IMR-90 (cell line): ENCODE measurements around the gene EPHX1. TPM values are rescaled to one million over a fixed set of nuclear protein-coding genes. Genes with fewer than 3 reads are reported as not detected.

Experiments used
- ATAC-seq: fragments of 200-7000 bp; cut with Tn5 transposase; 2 replicates; pipeline ENCODE4 v1.9.1; 2020; ENCODE audit warnings: low read depth, mild to moderate bottlenecking, moderate library complexity
- BruUV-seq: library from RNA; stranded (reverse); fragments of 400-500 nt; replicated peaks from 2 replicates; lab custom pipeline; 2021; lab: Mats Ljungman, UMichigan
- CTCF ChIA-PET: fragments of 300-600 bp; formaldehyde crosslinking; extraction: SDS; loops from one replicate; lab custom pipeline; 2021; ENCODE audit warnings: antibody characterized with exemption; lab: Yijun Ruan, JAX
- POLR2A ChIA-PET: fragments of 300-600 bp; sonication (Branson Sonifier 250); formaldehyde crosslinking; loops from one replicate; lab custom pipeline; 2022; ENCODE audit warnings: antibody characterized with exemption; ENCODE audit not compliant: unreplicated experiment; lab: Charles Lee
- DNase-seq: peaks from one replicate; pipeline ENCODE4 v3.0.0; 2013
- H2AFZ ChIP-seq: replicated peaks from 2 replicates; pipeline ENCODE3; 2013; ENCODE audit warnings: low read length, mild to moderate bottlenecking; ENCODE audit not compliant: poor library complexity
- H2AK5ac ChIP-seq: 2 replicates; pipeline ENCODE4 v1.6.1; 2013; ENCODE audit warnings: low read depth, low read length, inconsistent platforms
- H2AK9ac ChIP-seq: replicated peaks from 2 replicates; pipeline ENCODE3; 2013; ENCODE audit warnings: mild to moderate bottlenecking, low read depth, low read length, moderate library complexity; ENCODE audit not compliant: poor library complexity
- H2BK120ac ChIP-seq: 2 replicates; pipeline ENCODE4 v1.6.1; 2013; ENCODE audit warnings: low read depth, low read length, inconsistent platforms
- H2BK15ac ChIP-seq: 3 replicates; pipeline ENCODE4 v1.6.1; 2013; ENCODE audit warnings: low read depth, low read length, inconsistent platforms
- H2BK20ac ChIP-seq: 2 replicates; pipeline ENCODE4 v1.6.1; 2013; ENCODE audit warnings: low read depth, mild to moderate bottlenecking, inconsistent platforms, low read length, moderate library complexity
- H2BK5ac ChIP-seq: 2 replicates; pipeline ENCODE4 v1.6.1; 2013; ENCODE audit warnings: mild to moderate bottlenecking, low read depth, low read length, inconsistent platforms; ENCODE audit not compliant: poor library complexity, severe bottlenecking
- H3K14ac ChIP-seq: replicated peaks from 2 replicates; pipeline ENCODE4 v1.6.1; 2013; ENCODE audit warnings: low read depth, low read length, inconsistent platforms
- H3K18ac ChIP-seq: 2 replicates; pipeline ENCODE4 v1.6.1; 2013; ENCODE audit warnings: low read depth, low read length, control low read depth
- H3K23ac ChIP-seq: 2 replicates; pipeline ENCODE4 v1.6.1; 2013; ENCODE audit warnings: low read depth, low read length, inconsistent platforms
- H3K27ac ChIP-seq: 2 replicates; pipeline ENCODE4 v1.5.1; 2013; ENCODE audit warnings: mild to moderate bottlenecking, control low read depth, low read length; ENCODE audit not compliant: insufficient read depth
- H3K27me3 ChIP-seq: 2 replicates; pipeline ENCODE4 v1.6.1; 2013; ENCODE audit warnings: low read length; ENCODE audit not compliant: control insufficient read depth, insufficient read depth
- H3K36me3 ChIP-seq: 2 replicates; pipeline ENCODE4 v1.6.1; 2013; ENCODE audit warnings: low read length, mixed read lengths; ENCODE audit not compliant: control insufficient read depth, insufficient read depth
- H3K4ac ChIP-seq: 2 replicates; pipeline ENCODE4 v1.6.1; 2013; ENCODE audit warnings: low read depth, low read length, inconsistent platforms
- H3K4me1 ChIP-seq: 2 replicates; pipeline ENCODE4 v1.6.1; 2013; ENCODE audit warnings: low read length, mixed read lengths; ENCODE audit not compliant: control insufficient read depth, insufficient read depth
- H3K4me2 ChIP-seq: 2 replicates; pipeline ENCODE4 v1.6.1; 2013; ENCODE audit warnings: low read depth, mild to moderate bottlenecking, control low read depth, low read length, moderate library complexity
- H3K4me3 ChIP-seq: 2 replicates; pipeline ENCODE4 v1.5.1; 2013; ENCODE audit warnings: low read depth, mild to moderate bottlenecking, control low read depth, low read length, moderate library complexity; ENCODE audit not compliant: insufficient read depth
- H3K56ac ChIP-seq: 2 replicates; pipeline ENCODE4 v1.6.1; 2013; ENCODE audit warnings: low read length, inconsistent platforms; ENCODE audit not compliant: insufficient read depth; ENCODE audit errors: extremely low read depth
- H3K79me1 ChIP-seq, 2 experiments: 2 replicates each; pipeline ENCODE4 v1.6.1; 2013; ENCODE audit warnings: low read length in 2 of 2, inconsistent platforms in 1 of 2, low read depth in 1 of 2
- H3K9ac ChIP-seq: 2 replicates; pipeline ENCODE4 v1.6.1; 2013; ENCODE audit warnings: low read depth, low read length, control low read depth
- H3K9me1 ChIP-seq: 2 replicates; pipeline ENCODE4 v1.6.1; 2013; ENCODE audit warnings: low read length, inconsistent platforms; ENCODE audit not compliant: insufficient read depth
- H3K9me3 ChIP-seq: 2 replicates; pipeline ENCODE4 v1.6.1; 2013; ENCODE audit warnings: low read length; ENCODE audit not compliant: control insufficient read depth, insufficient read depth
- H4K20me1 ChIP-seq: 2 replicates; pipeline ENCODE4 v1.6.1; 2013; ENCODE audit warnings: low read length, inconsistent platforms; ENCODE audit not compliant: insufficient read depth
- H4K5ac ChIP-seq: 2 replicates; pipeline ENCODE4 v1.6.1; 2013; ENCODE audit warnings: mild to moderate bottlenecking, low read depth, low read length, control low read depth
- H4K8ac ChIP-seq, 2 experiments: 2 replicates each; pipeline ENCODE4 v1.6.1; 2013; ENCODE audit warnings: low read depth in 2 of 2, low read length in 2 of 2, control low read depth in 1 of 2, inconsistent platforms in 1 of 2
- H4K91ac ChIP-seq: 2 replicates; pipeline ENCODE4 v1.6.1; 2013; ENCODE audit warnings: low read depth, low read length, inconsistent platforms; ENCODE audit not compliant: insufficient read depth
- BHLHE40 ChIP-seq: fragments of 150-350 bp; IDR thresholded peaks from 2 replicates; pipeline ENCODE4 v1.6.1; 2016; ENCODE audit warnings: mild to moderate bottlenecking, low read depth, low read length
- CEBPB ChIP-seq: IDR thresholded peaks from 2 replicates; pipeline ENCODE4 v1.6.1; 2012; ENCODE audit warnings: low read depth, low read length, improper control_type of control experiment
- CHD1 ChIP-seq: IDR thresholded peaks from 2 replicates; pipeline ENCODE4 v1.6.1; 2012; ENCODE audit warnings: low read depth, low read length, improper control_type of control experiment
- ELK1 ChIP-seq: fragments of 150-350 bp; IDR thresholded peaks from 2 replicates; pipeline ENCODE4 v1.6.1; 2016; ENCODE audit warnings: low read depth, mild to moderate bottlenecking, low read length, moderate library complexity, borderline replicate concordance
- FOS ChIP-seq: fragments of 150-350 bp; IDR thresholded peaks from 2 replicates; pipeline ENCODE4 v1.6.1; 2016; ENCODE audit warnings: low read depth, low read length
- MAFK ChIP-seq: IDR thresholded peaks from 2 replicates; pipeline ENCODE4 v1.6.1; 2012; ENCODE audit warnings: low read depth, low read length, improper control_type of control experiment
- MAZ ChIP-seq: IDR thresholded peaks from 2 replicates; pipeline ENCODE4 v1.6.1; 2012; ENCODE audit warnings: low read depth, mild to moderate bottlenecking, low read length, improper control_type of control experiment, moderate library complexity, borderline replicate concordance
- MXI1 ChIP-seq: IDR thresholded peaks from 2 replicates; pipeline ENCODE4 v1.6.1; 2012; ENCODE audit warnings: low read depth, mild to moderate bottlenecking, low read length, moderate library complexity, borderline replicate concordance
- NFE2L2 ChIP-seq: fragments of 150-350 bp; IDR thresholded peaks from 2 replicates; pipeline ENCODE4 v1.6.1; 2016; ENCODE audit warnings: low read depth, mild to moderate bottlenecking, low read length
- POLR2A ChIP-seq: IDR thresholded peaks from 2 replicates; pipeline ENCODE4 v1.6.1; 2012; ENCODE audit warnings: mild to moderate bottlenecking, low read depth, low read length
- RAD21 ChIP-seq: IDR thresholded peaks from 2 replicates; pipeline ENCODE4 v1.6.1; 2012; ENCODE audit warnings: low read length, improper control_type of control experiment
- RCOR1 ChIP-seq: IDR thresholded peaks from 2 replicates; pipeline ENCODE4 v1.6.1; 2012; ENCODE audit warnings: mild to moderate bottlenecking, low read length, improper control_type of control experiment; ENCODE audit not compliant: insufficient replicate concordance
- RFX5 ChIP-seq: IDR thresholded peaks from 2 replicates; pipeline ENCODE4 v1.8.0; 2012; ENCODE audit warnings: low read depth, mild to moderate bottlenecking, low read length, moderate library complexity
- SMC3 ChIP-seq: fragments of 150-350 bp; IDR thresholded peaks from 2 replicates; pipeline ENCODE4 v1.6.1; 2016; ENCODE audit warnings: low read depth, mild to moderate bottlenecking, antibody characterized with exemption, low read length, moderate library complexity
- WGBS, 2 experiments: methylation state at CpG; one replicate each; pipeline versions ENCODE4 v1.1.5 to v1.1.7; 2013; ENCODE audit warnings: missing lambda C conversion rate in 2 of 2; ENCODE audit not compliant: insufficient read length in 1 of 2; ENCODE audit errors: extremely low coverage in 2 of 2; 5-methylcytosine and 5-hydroxymethylcytosine counted together
- dilution Hi-C: fragments of 300-500 bp; cut with HindIII; formaldehyde crosslinking; loops from one replicate; pipeline ENCODE4 v1.14.3; 2018; ENCODE audit warnings: low sequenced_read_pairs; ENCODE audit not compliant: unreplicated experiment
- in situ Hi-C: fragments of 300-500 bp; cut with MboI; formaldehyde crosslinking; loops from 3 replicates; pipeline ENCODE4 v1.14.3; 2019; ENCODE audit warnings: low sequenced_read_pairs, inconsistent platforms, mixed read lengths
- intact Hi-C: fragments of 100-400 bp; cut with micrococcal nuclease; formaldehyde crosslinking; loops from 2 replicates; pipeline ENCODE4 v1.10.0; 2022
- polyA plus RNA-seq, 3 experiments: library from polyadenylated mRNA; depleted of rRNA; stranded (reverse); fragments of >200 nt; gene quantifications; 2 replicates each; pipeline ENCODE4 v1.2.3, GENCODE V29; 2012; ENCODE audit warnings: low replicate concordance in 1 of 3
- total RNA-seq: library from RNA; depleted of rRNA; stranded (reverse); fragments of >200 nt; gene quantifications from 2 replicates; pipeline ENCODE4 v1.2.3, GENCODE V29; 2012
- TF ChIP-seq, protein P1 (sequence below): conservative IDR thresholded peaks from 2 replicates; pipeline ENCODE4 v1.5.1; 2012; ENCODE audit warnings: mild to moderate bottlenecking, low read depth, low read length, improper control_type of control experiment
- TF ChIP-seq, protein P2 (sequence below): fragments of 150-350 bp; IDR thresholded peaks from 2 replicates; pipeline ENCODE4 v1.6.1; 2017; ENCODE audit warnings: mild to moderate bottlenecking, antibody characterized with exemption, low read length, low read depth

EPHX1 gene
- total and polyA plus RNA-seq, 2 of the 4 experiments (the other 2 are of a cell fraction), result 20.3 to 46.3 TPM

DNA sequence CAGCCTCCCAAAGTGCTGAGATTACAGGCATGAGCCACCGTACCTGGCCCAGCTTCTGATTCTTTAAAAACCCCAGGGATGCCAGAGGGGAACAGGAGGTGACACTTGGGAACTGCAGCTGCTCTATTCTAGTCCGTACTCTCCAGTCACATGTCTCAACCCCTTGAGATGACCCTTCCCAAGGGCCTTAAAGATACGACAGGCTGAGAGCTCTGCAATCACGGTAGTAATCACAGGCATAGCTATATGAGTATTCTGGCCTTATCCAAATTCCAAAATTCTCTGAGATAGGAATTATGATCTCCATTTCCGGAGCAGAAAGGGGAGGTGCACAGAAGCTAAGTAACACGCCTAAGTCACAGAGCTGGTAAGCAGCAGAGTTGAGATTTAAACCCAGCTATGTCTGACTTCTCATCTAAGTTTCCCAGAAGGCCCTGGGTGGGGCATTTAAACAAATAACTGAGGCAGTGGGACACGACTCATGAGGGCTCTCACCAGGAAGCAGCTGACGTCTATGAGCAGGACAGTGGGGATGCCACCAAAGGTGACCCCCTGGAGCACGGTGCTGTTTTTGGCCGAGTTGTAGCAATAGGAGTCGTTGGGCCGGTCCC is 67.1 kb downstream of the EPHX1 start:
- peaks cover 35% of the 10 kb centered on the region for H4K20me1 ChIP-seq
- 100% methylated on average over 2 of the region's 12 CpGs; no CpG with 5 or more reads in 1 of the 2 experiments for WGBS, 2 experiments

More for the DNA sequence above, 67.1 kb downstream of the EPHX1 start:
- Histone ChIP-seq H3K27me3 (no peaks in the 10 kb centered on the region), H2AFZ (peak overlapping the region; percentile 48), H4K5ac (no peak overlapping the region), H3K27ac (no peak overlapping the region), H3K56ac (no peak overlapping the region), H3K79me1 (peaks cover 21 to 77% of the 10 kb centered on the region in 2 experiments), H2BK15ac (no peak overlapping the region), H3K9me1 (peaks cover 14% of the 10 kb centered on the region), H3K4me1 (peaks cover 9% of the 10 kb centered on the region; the same call in 1 of the 2 replicates), H4K91ac (no peak overlapping the region), H3K14ac (no peak overlapping the region), H2BK5ac (no peak overlapping the region), H3K9ac (no peak overlapping the region), H3K4me2 (no peak overlapping the region), H2AK5ac (no peak overlapping the region), H2BK120ac (no peak overlapping the region), H3K4ac (no peak overlapping the region), H3K4me3 (no peak overlapping the region), H3K18ac (no peak overlapping the region), H3K23ac (no peak overlapping the region), H2AK9ac (peak overlapping the region; percentile 51), H4K8ac (no peak overlapping the region), H3K9me3 (no peaks in the 10 kb centered on the region), H3K36me3 (peaks cover 26% of the 10 kb centered on the region), H2BK20ac (no peak overlapping the region)
- intact Hi-C loops (no loop called here), in situ Hi-C loops (no loop called here), dilution Hi-C loops (no loop called here)
- DNase-seq (no peak), ATAC-seq (no peak)
- no peak for TF ChIP-seq ELK1
- no peak for TF ChIP-seq CEBPB
- TF ChIP-seq RAD21, result no peak
- TF ChIP-seq SMC3, result no peak
- TF ChIP-seq MAZ, result no peak
- TF ChIP-seq, protein P1, sequence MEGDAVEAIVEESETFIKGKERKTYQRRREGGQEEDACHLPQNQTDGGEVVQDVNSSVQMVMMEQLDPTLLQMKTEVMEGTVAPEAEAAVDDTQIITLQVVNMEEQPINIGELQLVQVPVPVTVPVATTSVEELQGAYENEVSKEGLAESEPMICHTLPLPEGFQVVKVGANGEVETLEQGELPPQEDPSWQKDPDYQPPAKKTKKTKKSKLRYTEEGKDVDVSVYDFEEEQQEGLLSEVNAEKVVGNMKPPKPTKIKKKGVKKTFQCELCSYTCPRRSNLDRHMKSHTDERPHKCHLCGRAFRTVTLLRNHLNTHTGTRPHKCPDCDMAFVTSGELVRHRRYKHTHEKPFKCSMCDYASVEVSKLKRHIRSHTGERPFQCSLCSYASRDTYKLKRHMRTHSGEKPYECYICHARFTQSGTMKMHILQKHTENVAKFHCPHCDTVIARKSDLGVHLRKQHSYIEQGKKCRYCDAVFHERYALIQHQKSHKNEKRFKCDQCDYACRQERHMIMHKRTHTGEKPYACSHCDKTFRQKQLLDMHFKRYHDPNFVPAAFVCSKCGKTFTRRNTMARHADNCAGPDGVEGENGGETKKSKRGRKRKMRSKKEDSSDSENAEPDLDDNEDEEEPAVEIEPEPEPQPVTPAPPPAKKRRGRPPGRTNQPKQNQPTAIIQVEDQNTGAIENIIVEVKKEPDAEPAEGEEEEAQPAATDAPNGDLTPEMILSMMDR, result no peak
- TF ChIP-seq BHLHE40, result no peak
- TF ChIP-seq, protein P2, sequence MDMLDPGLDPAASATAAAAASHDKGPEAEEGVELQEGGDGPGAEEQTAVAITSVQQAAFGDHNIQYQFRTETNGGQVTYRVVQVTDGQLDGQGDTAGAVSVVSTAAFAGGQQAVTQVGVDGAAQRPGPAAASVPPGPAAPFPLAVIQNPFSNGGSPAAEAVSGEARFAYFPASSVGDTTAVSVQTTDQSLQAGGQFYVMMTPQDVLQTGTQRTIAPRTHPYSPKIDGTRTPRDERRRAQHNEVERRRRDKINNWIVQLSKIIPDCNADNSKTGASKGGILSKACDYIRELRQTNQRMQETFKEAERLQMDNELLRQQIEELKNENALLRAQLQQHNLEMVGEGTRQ, result no peak
- TF ChIP-seq MAFK, result no peak
- no peak for TF ChIP-seq RFX5
- no peak for TF ChIP-seq CHD1
- no peak for TF ChIP-seq RCOR1
- no peak for TF ChIP-seq POLR2A
- no peak for TF ChIP-seq NFE2L2
- TF ChIP-seq MXI1, result no peak
- TF ChIP-seq FOS, result no peak
- ChIA-PET POLR2A (no interaction called here), CTCF (no interaction called here)
- no TSS peak for BruUV-seq
